ENCODE data around the gene TMEM143. TPM values are rescaled to one million over a fixed set of nuclear protein-coding genes. Genes with fewer than 3 reads are reported as not detected.
A peak's percentile ranks its signal among the peaks of the same experiment; 100 is the strongest.

Gene TMEM143
- total and polyA plus RNA-seq, 4 donors = 3.2 to 10.2 (median 6.7) TPM

DNA sequence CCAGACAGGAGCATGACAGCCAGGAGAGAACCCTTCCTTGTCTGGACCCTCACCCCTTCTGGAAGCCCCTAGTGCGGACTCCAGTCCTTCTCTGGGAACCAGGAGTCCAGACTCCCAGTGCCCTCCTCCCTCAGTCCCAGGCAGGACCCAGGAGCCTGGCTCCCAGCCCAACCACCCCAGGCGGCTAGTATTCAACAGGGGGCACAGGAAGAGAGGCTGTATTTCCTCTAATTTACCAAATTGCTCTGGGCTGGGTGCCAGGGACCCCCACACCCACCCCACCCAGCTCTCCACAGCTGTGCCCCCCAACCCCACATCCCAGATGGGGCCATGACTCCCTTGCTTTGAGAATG is 33.1 kb upstream of the TMEM143 start:
- H3K36me3 ChIP-seq (ENCODE audit: control insufficient read depth in 4 of 4, insufficient read depth in 3 of 4, low read depth in 1 of 4, low read length in 3 of 4) = no peaks in the 10 kb centered on the region
- 56% methylated on average over 2 of the region's 2 CpGs for WGBS
- no peaks in the 10 kb centered on the region for H3K9me3 ChIP-seq (ENCODE audit: control insufficient read depth in 4 of 4, low read length in 3 of 4)
- no peak overlapping the region for H3K27ac ChIP-seq (ENCODE audit: low read depth in 1 of 2, low read length in 2 of 2)
- H3K4me3 ChIP-seq (ENCODE audit: low read depth in 1 of 3, low read length in 3 of 3) = no peak overlapping the region
- H3K9ac ChIP-seq (ENCODE audit: low read depth in 1 of 2, low read length in 2 of 2) = no peak overlapping the region
- TF ChIP-seq, protein P1, sequence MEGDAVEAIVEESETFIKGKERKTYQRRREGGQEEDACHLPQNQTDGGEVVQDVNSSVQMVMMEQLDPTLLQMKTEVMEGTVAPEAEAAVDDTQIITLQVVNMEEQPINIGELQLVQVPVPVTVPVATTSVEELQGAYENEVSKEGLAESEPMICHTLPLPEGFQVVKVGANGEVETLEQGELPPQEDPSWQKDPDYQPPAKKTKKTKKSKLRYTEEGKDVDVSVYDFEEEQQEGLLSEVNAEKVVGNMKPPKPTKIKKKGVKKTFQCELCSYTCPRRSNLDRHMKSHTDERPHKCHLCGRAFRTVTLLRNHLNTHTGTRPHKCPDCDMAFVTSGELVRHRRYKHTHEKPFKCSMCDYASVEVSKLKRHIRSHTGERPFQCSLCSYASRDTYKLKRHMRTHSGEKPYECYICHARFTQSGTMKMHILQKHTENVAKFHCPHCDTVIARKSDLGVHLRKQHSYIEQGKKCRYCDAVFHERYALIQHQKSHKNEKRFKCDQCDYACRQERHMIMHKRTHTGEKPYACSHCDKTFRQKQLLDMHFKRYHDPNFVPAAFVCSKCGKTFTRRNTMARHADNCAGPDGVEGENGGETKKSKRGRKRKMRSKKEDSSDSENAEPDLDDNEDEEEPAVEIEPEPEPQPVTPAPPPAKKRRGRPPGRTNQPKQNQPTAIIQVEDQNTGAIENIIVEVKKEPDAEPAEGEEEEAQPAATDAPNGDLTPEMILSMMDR (IDR thresholded peaks at IDR 0.05; ENCODE audit: low read depth, low read length, missing input control) = no peak
- TF ChIP-seq RXRA (IDR thresholded peaks at IDR 0.05) (no peak), GABPA (IDR thresholded peaks at IDR 0.05 in 1 of 2, conservative IDR thresholded peaks at IDR 0.05 in 1 of 2) (no peak), SP1 (IDR thresholded peaks at IDR 0.05) (no peak), ATF3 (IDR thresholded peaks at IDR 0.05) (no peak), RAD21 (IDR thresholded peaks at IDR 0.05) (no peak), JUND (IDR thresholded peaks at IDR 0.05) (no peak), MAX (IDR thresholded peaks at IDR 0.05) (no peak), TAF1 (conservative IDR thresholded peaks at IDR 0.05) (no peak)
- peaks cover 0 to 8% (median 4%) of the 10 kb centered on the region in 4 donors for H3K4me1 ChIP-seq (ENCODE audit: control insufficient read depth in 4 of 4, insufficient read depth in 4 of 4, low read length in 3 of 4)
- DNase-seq (ENCODE audit: low spot score) = peak; percentile 30
- peaks cover 0 to 20% (median 14%) of the 10 kb centered on the region in 4 donors for H3K27me3 ChIP-seq (ENCODE audit: control insufficient read depth in 4 of 4, insufficient read depth in 4 of 4, low read length in 3 of 4)

DNA sequence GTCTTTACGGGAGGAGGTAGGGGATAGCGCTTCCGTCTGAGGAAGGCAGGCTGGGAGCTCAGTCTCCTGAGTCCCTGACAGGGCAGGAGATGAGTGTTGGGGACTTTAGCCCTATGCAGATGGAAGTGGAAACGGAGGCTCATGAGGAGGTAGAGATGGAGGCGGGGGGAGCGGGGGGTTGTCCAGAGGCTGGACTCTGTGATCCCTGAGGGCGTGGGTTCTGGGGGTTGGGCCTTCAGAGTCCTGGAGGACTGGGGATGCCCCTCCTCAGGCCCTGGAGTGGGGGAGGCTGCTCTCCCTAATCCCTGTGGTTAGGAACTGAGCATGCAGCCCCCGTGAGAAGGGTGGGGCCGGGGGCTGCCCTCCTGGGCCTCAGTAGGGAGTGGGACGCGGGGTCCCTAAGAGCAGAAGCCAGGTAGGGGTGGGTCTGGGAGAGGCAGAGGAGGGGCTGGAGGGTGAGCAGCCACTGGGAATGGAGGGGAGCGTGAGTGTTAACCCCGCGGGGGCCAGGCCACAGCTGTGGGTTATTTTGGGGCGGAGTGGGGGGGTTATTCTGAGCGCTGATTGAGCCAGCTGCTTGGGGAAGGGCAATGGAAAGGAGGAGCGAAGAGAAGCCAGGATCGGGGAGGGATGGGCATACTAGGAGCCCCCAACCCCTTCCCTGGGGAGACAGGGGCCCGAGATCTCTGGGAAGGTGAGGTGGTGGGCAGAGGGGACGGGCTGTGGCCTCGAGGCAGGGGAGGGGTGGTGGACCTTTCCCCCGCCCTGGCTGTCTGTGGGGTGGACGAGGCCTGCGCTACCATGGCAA is 32.5 kb upstream of the TMEM143 start:
- Histone ChIP-seq H3K9me3 (ENCODE audit: control insufficient read depth in 4 of 4, low read length in 3 of 4) (no peaks in the 10 kb centered on the region), H3K9ac (ENCODE audit: low read depth in 1 of 2, low read length in 2 of 2) (no peak overlapping the region), H3K36me3 (ENCODE audit: control insufficient read depth in 4 of 4, insufficient read depth in 3 of 4, low read depth in 1 of 4, low read length in 3 of 4) (no peaks in the 10 kb centered on the region), H3K27ac (ENCODE audit: low read depth in 1 of 2, low read length in 2 of 2) (no peak overlapping the region), H3K27me3 (ENCODE audit: control insufficient read depth in 4 of 4, insufficient read depth in 4 of 4, low read length in 3 of 4) (peaks cover 0 to 20% (median 14%) of the 10 kb centered on the region in 4 donors), H3K4me3 (ENCODE audit: low read depth in 1 of 3, low read length in 3 of 3) (no peak overlapping the region), H3K4me1 (ENCODE audit: control insufficient read depth in 4 of 4, insufficient read depth in 4 of 4, low read length in 3 of 4) (peaks cover 0 to 8% (median 4%) of the 10 kb centered on the region in 4 donors)
- TF ChIP-seq RXRA (IDR thresholded peaks at IDR 0.05) = no peak
- no peak for TF ChIP-seq NR2F2 (IDR thresholded peaks at IDR 0.05)
- TF ChIP-seq RAD21 (IDR thresholded peaks at IDR 0.05) = no peak
- no peak for TF ChIP-seq JUND (IDR thresholded peaks at IDR 0.05)
- no peak for TF ChIP-seq YY1 (IDR thresholded peaks at IDR 0.05)
- TF ChIP-seq TAF1 (conservative IDR thresholded peaks at IDR 0.05) = no peak
- no peak for TF ChIP-seq FOXA1 (IDR thresholded peaks at IDR 0.05)
- WGBS = 46% methylated on average over 24 of the region's 24 CpGs
- DNase-seq (ENCODE audit: low spot score) = no peak

DNA sequence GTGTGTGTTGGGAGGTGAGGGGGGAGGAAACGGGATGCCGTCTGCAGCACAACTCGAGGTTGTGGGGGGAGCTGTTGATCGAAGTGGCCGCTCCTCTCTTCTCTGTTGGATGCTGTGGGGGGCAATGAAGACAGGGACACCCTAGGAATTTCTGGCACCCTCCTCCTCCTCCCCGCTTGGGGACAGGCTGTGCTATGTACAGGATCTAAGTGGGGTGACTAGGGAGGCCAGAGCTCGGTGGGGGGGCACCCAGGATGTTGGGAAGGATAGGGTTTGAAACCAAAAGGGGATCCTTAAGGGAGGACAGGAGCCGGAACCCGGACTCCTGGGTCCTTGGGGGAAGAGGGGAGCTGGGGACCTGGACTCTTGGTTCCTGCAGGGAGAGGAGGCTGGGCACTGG is 31.8 kb upstream of the TMEM143 start:
- WGBS = 30% methylated on average over 9 of the region's 9 CpGs
- no peaks in the 10 kb centered on the region for H3K36me3 ChIP-seq (ENCODE audit: control insufficient read depth in 4 of 4, insufficient read depth in 3 of 4, low read depth in 1 of 4, low read length in 3 of 4)
- no peak overlapping the region for H3K27ac ChIP-seq (ENCODE audit: low read depth in 1 of 2, low read length in 2 of 2)
- no peaks in the 10 kb centered on the region for H3K9me3 ChIP-seq (ENCODE audit: control insufficient read depth in 4 of 4, low read length in 3 of 4)
- peaks cover 0 to 8% (median 4%) of the 10 kb centered on the region in 4 donors for H3K4me1 ChIP-seq (ENCODE audit: control insufficient read depth in 4 of 4, insufficient read depth in 4 of 4, low read length in 3 of 4)
- H3K4me3 ChIP-seq (ENCODE audit: low read depth in 1 of 3, low read length in 3 of 3) = no peak overlapping the region
- no peak overlapping the region for H3K9ac ChIP-seq (ENCODE audit: low read depth in 1 of 2, low read length in 2 of 2)
- peaks cover 0 to 20% (median 14%) of the 10 kb centered on the region in 4 donors for H3K27me3 ChIP-seq (ENCODE audit: control insufficient read depth in 4 of 4, insufficient read depth in 4 of 4, low read length in 3 of 4)
- no peak for DNase-seq (ENCODE audit: low spot score)
- TF ChIP-seq, protein P1 (IDR thresholded peaks at IDR 0.05; ENCODE audit: low read depth, low read length, missing input control) = no peak
- TF ChIP-seq GABPA (IDR thresholded peaks at IDR 0.05 in 1 of 2, conservative IDR thresholded peaks at IDR 0.05 in 1 of 2) (no peak), NR2F2 (IDR thresholded peaks at IDR 0.05) (no peak), ATF3 (IDR thresholded peaks at IDR 0.05) (no peak), FOXA2 (IDR thresholded peaks at IDR 0.05) (no peak), REST (IDR thresholded peaks at IDR 0.05) (no peak), TAF1 (conservative IDR thresholded peaks at IDR 0.05) (no peak), RXRA (IDR thresholded peaks at IDR 0.05) (no peak), HNF4G (IDR thresholded peaks at IDR 0.05) (no peak), EGR1 (IDR thresholded peaks at IDR 0.05; ENCODE audit: low read depth in 2 of 2) (no peak)
